WI38 (cell line): ENCODE results near the gene LRRK1.

Source experiments
- H3K4me3 ChIP-seq: 2 replicates; pipeline ENCODE4 v1.5.1; 2011; ENCODE audit warnings: low read depth, mild to moderate bottlenecking, control low read depth, low read length
- CTCF ChIP-seq: IDR thresholded peaks from 2 replicates; pipeline ENCODE4 v1.5.1; 2012; ENCODE audit warnings: low read depth, mild to moderate bottlenecking, control low read depth, low read length

Gene LRRK1

DNA sequence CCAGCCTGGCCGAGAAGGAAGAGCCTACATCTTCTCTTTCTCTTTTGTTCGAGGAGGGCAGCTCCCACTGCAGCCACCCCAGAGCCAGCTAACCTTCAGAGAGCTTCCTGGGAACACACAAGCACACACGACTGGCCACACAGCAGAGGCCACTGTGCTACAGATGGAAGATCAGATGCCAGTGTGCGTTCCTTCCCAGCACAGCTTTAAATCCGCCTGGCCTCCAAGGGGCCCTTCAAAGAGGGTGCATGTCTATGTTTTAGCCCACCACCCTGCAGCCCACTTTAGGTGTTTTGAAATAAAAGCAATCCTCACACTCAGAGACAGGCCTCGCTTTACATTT is 27.2 kb upstream of the LRRK1 start:
- TF ChIP-seq CTCF, result no peak
- H3K4me3 ChIP-seq, result no peak overlapping the region

GRCh38 chr15:100893261-100893963 is 25.7 kb upstream of the LRRK1 start:
- H3K4me3 ChIP-seq, result no peak overlapping the region
- no peak for TF ChIP-seq CTCF

DNA sequence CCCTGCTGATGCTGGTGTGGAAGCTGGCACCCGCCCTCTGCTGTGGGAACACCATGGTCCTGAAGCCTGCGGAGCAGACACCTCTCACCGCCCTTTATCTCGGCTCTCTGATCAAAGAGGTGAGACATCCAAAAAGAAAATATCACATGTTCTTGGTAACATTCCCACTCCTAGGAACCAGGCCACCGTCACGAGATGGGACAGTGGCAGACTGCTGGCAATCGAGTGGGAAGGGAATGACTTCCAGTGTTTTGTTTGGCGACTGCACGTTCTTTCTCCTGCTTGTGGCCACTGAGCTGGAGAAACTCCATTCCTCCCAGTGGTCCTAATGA is 25.2 kb upstream of the LRRK1 start:
- TF ChIP-seq CTCF, result no peak

DNA sequence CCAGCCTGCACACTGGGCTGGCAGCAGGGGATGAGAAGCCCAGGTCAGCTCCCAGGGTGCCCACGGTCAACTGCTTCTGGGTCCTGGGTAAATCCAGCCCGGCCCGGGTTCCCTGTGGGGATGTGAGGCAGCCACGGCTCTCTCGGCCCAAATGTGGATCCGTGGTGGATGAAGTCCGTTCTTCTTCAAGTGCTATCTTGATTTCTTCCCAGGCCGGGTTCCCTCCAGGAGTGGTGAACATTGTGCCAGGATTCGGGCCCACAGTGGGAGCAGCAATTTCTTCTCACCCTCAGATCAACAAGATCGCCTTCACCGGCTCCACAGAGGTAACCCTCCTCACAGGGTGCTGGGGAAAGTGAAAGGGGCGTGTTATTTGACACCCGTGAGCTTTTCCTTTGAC is 23.4 kb upstream of the LRRK1 start:
- H3K4me3 ChIP-seq, result no peak overlapping the region
- TF ChIP-seq CTCF, result no peak

More for the DNA sequence above, 25.2 kb upstream of the LRRK1 start:
- no peak overlapping the region for H3K4me3 ChIP-seq

DNA sequence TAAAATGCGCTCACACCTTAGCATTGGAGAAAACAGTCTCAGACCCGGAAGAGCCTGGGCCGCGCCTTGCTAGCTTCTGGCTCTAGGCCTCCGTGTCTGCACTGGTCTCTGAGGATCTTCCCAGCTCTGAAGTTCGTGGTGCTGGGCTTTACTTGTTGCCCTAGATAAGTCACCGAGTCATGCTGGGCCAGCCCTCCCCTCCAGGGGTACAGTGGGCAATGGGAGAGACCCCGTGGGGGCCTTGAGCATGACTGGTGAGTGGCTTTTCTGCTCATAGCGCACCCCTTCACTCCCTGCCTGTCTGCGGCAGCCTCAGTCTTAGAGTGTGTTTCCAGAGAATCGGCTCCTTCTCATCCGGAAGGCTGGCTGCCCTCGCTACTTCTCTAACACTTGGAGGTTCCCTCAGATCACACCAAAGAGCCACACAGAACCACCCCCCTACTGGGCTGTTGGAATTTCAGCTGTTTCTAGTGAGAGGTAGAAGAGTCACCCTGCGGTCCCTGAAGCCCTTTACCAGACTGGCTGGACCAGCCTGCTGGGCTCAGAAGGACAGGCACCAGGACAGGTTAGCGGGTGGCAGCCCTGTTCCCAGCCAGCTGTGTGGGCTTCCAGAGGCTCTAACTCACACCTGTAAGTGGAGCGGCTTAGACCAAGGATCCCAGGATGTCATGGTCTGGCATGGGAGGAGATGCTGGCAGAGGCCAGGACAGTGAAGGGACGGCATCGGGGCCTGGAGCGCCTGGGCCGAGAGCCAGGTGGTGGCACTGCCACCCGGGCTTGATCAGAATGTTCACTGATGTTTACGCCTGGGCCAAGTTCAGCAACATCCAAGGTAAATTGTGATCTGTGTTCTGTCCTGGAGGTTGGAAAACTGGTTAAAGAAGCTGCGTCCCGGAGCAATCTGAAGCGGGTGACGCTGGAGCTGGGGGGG is 21.7 kb upstream of the LRRK1 start:
- no peak for TF ChIP-seq CTCF
- H3K4me3 ChIP-seq, result no peak overlapping the region

DNA sequence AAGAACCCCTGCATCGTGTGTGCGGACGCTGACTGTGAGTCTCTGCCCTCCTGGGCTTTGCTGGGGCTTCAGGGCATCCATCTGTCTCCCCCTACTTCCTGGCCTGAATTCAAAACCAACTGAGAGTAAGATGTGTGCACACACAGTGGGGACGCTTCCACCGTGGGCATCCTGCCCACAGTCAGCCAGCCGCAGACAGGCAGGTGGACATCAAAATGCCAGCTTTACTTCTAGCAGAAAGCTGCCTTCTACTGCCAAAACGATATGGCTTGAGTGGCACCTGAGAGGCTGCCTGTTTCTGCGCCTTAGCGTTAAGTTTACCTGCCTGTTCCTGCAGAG is 21.0 kb upstream of the LRRK1 start:
- H3K4me3 ChIP-seq, result no peak overlapping the region
- no peak for TF ChIP-seq CTCF
